SK-N-SH (cell line): ENCODE results near the gene RPS6KC1.

ENCODE experiments used
- ELF1 ChIP-seq: IDR thresholded peaks from 2 replicates; pipeline ENCODE4 v1.4.0; 2012
- EP300 ChIP-seq, 2 experiments: IDR thresholded peaks; 2 replicates each; pipeline versions ENCODE4 v1.4.0 to v1.6.1; 2012; ENCODE audit warnings: borderline replicate concordance in 1 of 2, low read depth in 1 of 2, low read length in 1 of 2
- GABPA ChIP-seq: IDR thresholded peaks from 2 replicates; pipeline ENCODE4 v1.4.0; 2012; ENCODE audit warnings: low read depth, mild to moderate bottlenecking
- RAD21 ChIP-seq: IDR thresholded peaks from 2 replicates; pipeline ENCODE4 v1.6.1; 2012; ENCODE audit warnings: mild to moderate bottlenecking, low read length
- SMC3 ChIP-seq: IDR thresholded peaks from 2 replicates; pipeline ENCODE4 v1.6.1; 2012; ENCODE audit warnings: low read depth, low read length, improper control_type of control experiment
- TF ChIP-seq, protein P1 (sequence below): fragments of 200-600 bp; sonication (generic); IDR thresholded peaks from 2 replicates; pipeline ENCODE4 v1.6.1; 2017; ENCODE audit warnings: antibody characterized with exemption, mild to moderate bottlenecking, moderate library complexity
- TF ChIP-seq, protein P2 (sequence below): fragments of 150-350 bp; IDR thresholded peaks from 2 replicates; pipeline ENCODE4 v1.6.1; 2017; ENCODE audit warnings: antibody characterized with exemption, low read length, low read depth, borderline replicate concordance
- TF ChIP-seq, protein P3 (sequence below): IDR thresholded peaks from 2 replicates; pipeline ENCODE4 v1.4.0; 2012; ENCODE audit warnings: low read depth

DNA sequence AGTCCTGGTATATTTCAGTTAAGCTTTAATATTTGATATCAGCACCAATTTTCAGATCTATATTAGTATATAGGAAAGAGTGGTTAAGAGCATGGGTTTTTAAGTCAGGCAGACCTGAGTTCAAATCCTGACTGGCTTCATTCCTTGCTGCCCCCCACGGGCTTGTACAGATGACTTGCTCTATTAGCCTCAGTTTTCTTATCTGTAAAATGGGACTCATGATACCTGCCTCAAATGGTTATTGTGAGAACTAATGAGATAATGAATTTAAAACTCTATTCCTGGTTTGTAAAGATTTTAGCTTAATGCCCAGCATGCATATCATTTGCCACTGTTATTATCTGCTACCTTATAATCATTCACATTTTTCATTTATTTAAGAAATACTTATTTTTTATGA is 264.5 kb downstream of the RPS6KC1 start:
- TF ChIP-seq, protein P1, sequence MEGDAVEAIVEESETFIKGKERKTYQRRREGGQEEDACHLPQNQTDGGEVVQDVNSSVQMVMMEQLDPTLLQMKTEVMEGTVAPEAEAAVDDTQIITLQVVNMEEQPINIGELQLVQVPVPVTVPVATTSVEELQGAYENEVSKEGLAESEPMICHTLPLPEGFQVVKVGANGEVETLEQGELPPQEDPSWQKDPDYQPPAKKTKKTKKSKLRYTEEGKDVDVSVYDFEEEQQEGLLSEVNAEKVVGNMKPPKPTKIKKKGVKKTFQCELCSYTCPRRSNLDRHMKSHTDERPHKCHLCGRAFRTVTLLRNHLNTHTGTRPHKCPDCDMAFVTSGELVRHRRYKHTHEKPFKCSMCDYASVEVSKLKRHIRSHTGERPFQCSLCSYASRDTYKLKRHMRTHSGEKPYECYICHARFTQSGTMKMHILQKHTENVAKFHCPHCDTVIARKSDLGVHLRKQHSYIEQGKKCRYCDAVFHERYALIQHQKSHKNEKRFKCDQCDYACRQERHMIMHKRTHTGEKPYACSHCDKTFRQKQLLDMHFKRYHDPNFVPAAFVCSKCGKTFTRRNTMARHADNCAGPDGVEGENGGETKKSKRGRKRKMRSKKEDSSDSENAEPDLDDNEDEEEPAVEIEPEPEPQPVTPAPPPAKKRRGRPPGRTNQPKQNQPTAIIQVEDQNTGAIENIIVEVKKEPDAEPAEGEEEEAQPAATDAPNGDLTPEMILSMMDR, result no peak
- TF ChIP-seq, protein P2, sequence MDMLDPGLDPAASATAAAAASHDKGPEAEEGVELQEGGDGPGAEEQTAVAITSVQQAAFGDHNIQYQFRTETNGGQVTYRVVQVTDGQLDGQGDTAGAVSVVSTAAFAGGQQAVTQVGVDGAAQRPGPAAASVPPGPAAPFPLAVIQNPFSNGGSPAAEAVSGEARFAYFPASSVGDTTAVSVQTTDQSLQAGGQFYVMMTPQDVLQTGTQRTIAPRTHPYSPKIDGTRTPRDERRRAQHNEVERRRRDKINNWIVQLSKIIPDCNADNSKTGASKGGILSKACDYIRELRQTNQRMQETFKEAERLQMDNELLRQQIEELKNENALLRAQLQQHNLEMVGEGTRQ, result no peak
- no peak for TF ChIP-seq SMC3
- no peak for TF ChIP-seq ELF1
- TF ChIP-seq GABPA, result no peak
- TF ChIP-seq RAD21, result no peak
- TF ChIP-seq, protein P3, sequence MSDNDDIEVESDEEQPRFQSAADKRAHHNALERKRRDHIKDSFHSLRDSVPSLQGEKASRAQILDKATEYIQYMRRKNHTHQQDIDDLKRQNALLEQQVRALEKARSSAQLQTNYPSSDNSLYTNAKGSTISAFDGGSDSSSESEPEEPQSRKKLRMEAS, result no peak
- TF ChIP-seq EP300 (IDR thresholded peaks at IDR 0.05; ENCODE audit: borderline replicate concordance in 1 of 2, low read depth in 1 of 2, low read length in 1 of 2), result no peak
